ENCODE results near the gene OLFML2A.

OLFML2A gene

GRCh38 chr9:124788542-124789217 lies 11.7 kb downstream of the OLFML2A start:
- no peak overlapping the region for H3K4me3 ChIP-seq (ENCODE audit: control insufficient read depth, low read depth, low read length)
- no peak for DNase-seq (ENCODE audit: low read depth)
- TF ChIP-seq CTCF (conservative IDR thresholded peaks at IDR 0.05; ENCODE audit: control insufficient read depth, insufficient read depth, low read depth, low read length) = no peak

- DNase-seq (ENCODE audit: low read depth) = no peak
- H3K4me3 ChIP-seq (ENCODE audit: control insufficient read depth, low read depth, low read length) = no peak overlapping the region
- TF ChIP-seq CTCF (conservative IDR thresholded peaks at IDR 0.05; ENCODE audit: control insufficient read depth, insufficient read depth, low read depth, low read length) = no peak
These were observed 12.6 kb downstream of the OLFML2A start for GRCh38 chr9:124789531-124789930.

- no peak for DNase-seq (ENCODE audit: low read depth)
- no peak for TF ChIP-seq CTCF (conservative IDR thresholded peaks at IDR 0.05; ENCODE audit: control insufficient read depth, insufficient read depth, low read depth, low read length)
These were observed 13.4 kb downstream of the OLFML2A start for GRCh38 chr9:124790301-124790700.

GRCh38 chr9:124790801-124791505 lies 14.0 kb downstream of the OLFML2A start:
- TF ChIP-seq CTCF (conservative IDR thresholded peaks at IDR 0.05; ENCODE audit: control insufficient read depth, insufficient read depth, low read depth, low read length) = no peak
- no peak for DNase-seq (ENCODE audit: low read depth)
- no peak overlapping the region for H3K4me3 ChIP-seq (ENCODE audit: control insufficient read depth, low read depth, low read length)

More at GRCh38 chr9:124790301-124790700, 13.4 kb downstream of the OLFML2A start:
- H3K4me3 ChIP-seq (ENCODE audit: control insufficient read depth, low read depth, low read length) = no peak overlapping the region

GRCh38 chr9:124792257-124793014 lies 15.5 kb downstream of the OLFML2A start:
- DNase-seq (ENCODE audit: low read depth) = no peak
- H3K4me3 ChIP-seq (ENCODE audit: control insufficient read depth, low read depth, low read length) = no peak overlapping the region
- no peak for TF ChIP-seq CTCF (conservative IDR thresholded peaks at IDR 0.05; ENCODE audit: control insufficient read depth, insufficient read depth, low read depth, low read length)

GRCh38 chr9:124793015-124793541 lies 16.1 kb downstream of the OLFML2A start:
- TF ChIP-seq CTCF (conservative IDR thresholded peaks at IDR 0.05; ENCODE audit: control insufficient read depth, insufficient read depth, low read depth, low read length) = no peak
- no peak overlapping the region for H3K4me3 ChIP-seq (ENCODE audit: control insufficient read depth, low read depth, low read length)
- peak; percentile 69 for DNase-seq (ENCODE audit: low read depth)
